Ovary (tissue), 3 donors: ENCODE measurements around the gene SLIT3.

ENCODE experiments used
- CTCF ChIP-seq, 3 donors: fragments of 450-650 bp in 2 of 3; fragments of 200-600 bp in 1 of 3; IDR thresholded peaks; one replicate each; pipeline versions ENCODE4 v1.5.1 to v1.8.0; 2016 to 2022; ENCODE audit warnings: antibody characterized with exemption in 3 of 3, mild to moderate bottlenecking in 1 of 3
- EP300 ChIP-seq: sonication (generic); formaldehyde crosslinking; IDR thresholded peaks from one replicate; pipeline ENCODE4 v1.6.1; 2017; ENCODE audit warnings: antibody characterized with exemption
- POLR2A ChIP-seq: fragments of 450-650 bp; IDR thresholded peaks from one replicate; pipeline ENCODE4 v1.6.1; 2017; ENCODE audit warnings: antibody characterized with exemption, mild to moderate bottlenecking, moderate library complexity
- donor health status: DM: no; HTN: no; CAD: no.

DNA sequence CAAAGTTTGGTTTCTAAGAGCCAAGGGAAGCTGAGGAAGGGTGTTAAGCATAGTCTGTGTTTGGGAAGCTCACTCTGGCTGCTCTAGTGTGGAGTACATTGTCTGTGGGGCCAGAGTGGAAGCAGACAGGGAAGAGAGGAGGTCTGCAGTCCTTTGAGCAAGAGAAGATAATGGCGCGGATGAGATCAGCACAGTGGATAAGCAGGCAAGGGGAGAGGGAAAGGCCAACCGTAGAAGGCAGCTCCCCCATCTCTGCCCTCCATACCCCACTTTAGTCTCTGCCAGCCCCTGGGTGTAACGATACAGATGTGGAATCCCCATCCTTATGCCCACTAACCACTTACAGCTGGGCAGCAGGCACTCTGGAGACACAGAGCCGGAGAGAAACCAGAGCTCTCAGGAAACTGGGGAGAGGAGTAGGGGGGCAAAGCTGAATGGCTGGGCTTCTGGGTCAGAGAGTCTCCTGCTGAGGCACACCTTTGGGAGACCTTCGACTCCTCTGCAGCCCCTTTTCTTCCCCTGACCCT, 75.0 kb downstream of the SLIT3 start:
- TF ChIP-seq POLR2A: no peak
- no peak for TF ChIP-seq CTCF (IDR thresholded peaks at IDR 0.05)
- TF ChIP-seq EP300: no peak
